ENCODE results near the gene ITM2C.

DNA sequence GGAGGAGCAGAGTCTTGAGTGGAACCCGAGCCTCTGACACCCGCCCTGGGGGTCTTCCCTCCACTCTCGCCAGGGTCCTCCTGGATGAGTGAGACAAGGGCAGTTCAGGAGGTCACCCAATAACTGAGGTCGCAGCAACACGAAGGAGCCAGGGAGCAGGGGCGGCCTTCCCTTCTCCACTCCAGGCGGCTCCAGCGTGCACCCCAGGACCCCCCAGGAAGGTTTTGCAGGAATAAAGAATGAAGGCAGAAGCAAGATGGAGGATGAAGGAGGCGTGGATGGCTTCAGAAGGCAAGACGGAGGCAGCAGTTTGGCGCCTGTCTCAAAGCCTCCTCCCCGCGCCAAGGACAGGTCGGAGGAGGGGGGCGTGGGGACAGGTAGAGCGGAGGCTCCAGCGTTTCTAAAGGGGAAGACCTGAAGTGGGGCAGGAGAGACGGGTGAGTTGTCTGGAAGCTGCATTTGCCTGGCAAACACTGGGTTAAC is 579 bp upstream of the ITM2C start:
- no peak for TF ChIP-seq EZH2 (IDR thresholded peaks at IDR 0.05)
- TF ChIP-seq POLR2AphosphoS5 (IDR thresholded peaks at IDR 0.05; ENCODE audit: borderline replicate concordance, low read depth, low read length) = no peak

Measured in SK-N-MC (cell line).